Right cardiac atrium (tissue), 5 donors: ENCODE results near the gene MEX3A. TPM values are rescaled to one million over a fixed set of nuclear protein-coding genes. Genes with fewer than 3 reads are reported as not detected.

Source experiments
- ATAC-seq, 2 donors: fragments of 200-7000 bp; cut with Tn5 transposase; one replicate each; pipeline versions ENCODE4 v1.8.0 to v1.9.1; 2020; ENCODE audit warnings: moderate library complexity in 2 of 2, mild to moderate bottlenecking in 1 of 2
- DNase-seq, 3 donors: peaks; one replicate each; pipeline ENCODE4 v3.0.0-alpha.2; 2020
- H3K27ac ChIP-seq: one replicate; pipeline ENCODE4 v1.5.1; 2013; ENCODE audit warnings: mild to moderate bottlenecking, low read length, control low read depth, moderate library complexity
- H3K27me3 ChIP-seq: one replicate; pipeline ENCODE4 v1.6.1; 2013; ENCODE audit not compliant: control insufficient read depth, insufficient read depth
- H3K4me1 ChIP-seq: one replicate; pipeline ENCODE4 v1.6.1; 2013; ENCODE audit warnings: low read length; ENCODE audit not compliant: control insufficient read depth, insufficient read depth
- H3K4me3 ChIP-seq: one replicate; pipeline ENCODE4 v1.5.1; 2013; ENCODE audit warnings: low read length, control low read depth
- H3K9me3 ChIP-seq: one replicate; pipeline ENCODE4 v1.6.1; 2013; ENCODE audit warnings: low read length; ENCODE audit not compliant: control insufficient read depth
- WGBS: extraction: QIAGEN DNeasy Blood & Tissue Kit; methylation state at CpG from one replicate; pipeline ENCODE4 v1.1.7; 2013; 5-methylcytosine and 5-hydroxymethylcytosine counted together
- intact Hi-C, 4 donors: fragments of 100-400 bp; cut with DNase I; formaldehyde crosslinking; loops; one replicate each; pipeline versions ENCODE4 v1.11.0 to v1.14.0; 2022 to 2023
- polyA plus RNA-seq: library from polyadenylated mRNA; stranded (reverse); fragments of 200-250 nt; gene quantifications from one replicate; pipeline ENCODE4 v1.2.3, GENCODE V29; 2013
- total RNA-seq, 4 donors: library from RNA; stranded (reverse); fragmentation: NEBNext Ultra II Directional; extraction: Animal tissue kit (Norgen Biotek cat#: 25700); gene quantifications; one replicate each; pipeline ENCODE4 v1.2.1, GENCODE V29; 2021
- donor health status: healthy with polysubstance abuse.
- donor health status: DM: no; HTN: yes; CAD: no.
- donor health status: DM: no; HTN: no; CAD: no.
- donor health status: DM: no; HTN: yes; CAD: no; lungs with severe emphysema.
- donor health status: DM: yes; HTN: yes; CAD: no.

Gene MEX3A
- total and polyA plus RNA-seq, 5 donors: 0.17 to 0.33 (median 0.20) TPM

- ATAC-seq: no peak
- WGBS: 85% methylated on average over 6 of the region's 6 CpGs
- H3K4me3 ChIP-seq: no peak overlapping the region
These were observed 26.5 kb upstream of the MEX3A start for GRCh38 chr1:156108664-156109241.

GRCh38 chr1:156108057-156108456 lies 25.8 kb upstream of the MEX3A start:
- no peaks in the 10 kb centered on the region for H3K9me3 ChIP-seq
- ATAC-seq: no peak
- 92% methylated on average over 3 of the region's 3 CpGs for WGBS
- intact Hi-C loops: no loop called here
- no peaks in the 10 kb centered on the region for H3K27me3 ChIP-seq
- no peak overlapping the region for H3K27ac ChIP-seq
- peaks cover 31% of the 10 kb centered on the region for H3K4me1 ChIP-seq
- DNase-seq: no peak
- no peak overlapping the region for H3K4me3 ChIP-seq

More at GRCh38 chr1:156108664-156109241, 26.5 kb upstream of the MEX3A start:
- Histone ChIP-seq H3K9me3 (no peaks in the 10 kb centered on the region), H3K4me1 (peaks cover 24% of the 10 kb centered on the region), H3K27me3 (no peaks in the 10 kb centered on the region), H3K27ac (no peak overlapping the region)
- intact Hi-C loops: no loop called here
- no peak for DNase-seq

GRCh38 chr1:156106624-156107488 lies 24.6 kb upstream of the MEX3A start:
- Histone ChIP-seq H3K4me3 (peak overlapping the region; percentile 22), H3K27ac (peak overlapping the region; percentile 98), H3K4me1 (peaks cover 39% of the 10 kb centered on the region), H3K27me3 (no peaks in the 10 kb centered on the region), H3K9me3 (no peaks in the 10 kb centered on the region)
- 32% methylated on average over 14 of the region's 14 CpGs for WGBS
- peak in 1 of 2 donors; percentile 4 for ATAC-seq
- intact Hi-C loops: no loop called here
- peak; percentile 49 to 62 (median 52) for DNase-seq

GRCh38 chr1:156104861-156105832 lies 22.9 kb upstream of the MEX3A start:
- peak; percentile 11 to 38 for ATAC-seq

GRCh38 chr1:156104065-156104810 lies 22.0 kb upstream of the MEX3A start:
- no peaks in the 10 kb centered on the region for H3K9me3 ChIP-seq
- DNase-seq (peak; percentile 89 to 92 (median 92)), ATAC-seq (peak; percentile 80 to 81)
- H3K27ac ChIP-seq: peak overlapping the region; percentile 94
- no peaks in the 10 kb centered on the region for H3K27me3 ChIP-seq
- 26% methylated on average over 15 of the region's 15 CpGs for WGBS
- intact Hi-C loops: no loop called here
- no peak overlapping the region for H3K4me3 ChIP-seq
- H3K4me1 ChIP-seq: peaks cover 44% of the 10 kb centered on the region

More at GRCh38 chr1:156104861-156105832, 22.9 kb upstream of the MEX3A start:
- Histone ChIP-seq H3K9me3 (no peaks in the 10 kb centered on the region), H3K27ac (peak overlapping the region; percentile 94), H3K4me1 (peaks cover 46% of the 10 kb centered on the region), H3K27me3 (no peaks in the 10 kb centered on the region), H3K4me3 (no peak overlapping the region)
- 40% methylated on average over 11 of the region's 11 CpGs for WGBS
- DNase-seq: peak; percentile 65 to 80 (median 79)
- intact Hi-C loops: no loop called here

GRCh38 chr1:156103521-156103947 lies 21.3 kb upstream of the MEX3A start:
- Histone ChIP-seq H3K4me3 (no peak overlapping the region), H3K27me3 (no peaks in the 10 kb centered on the region), H3K4me1 (peaks cover 44% of the 10 kb centered on the region), H3K9me3 (no peaks in the 10 kb centered on the region), H3K27ac (peak overlapping the region; percentile 94)
- intact Hi-C loops: no loop called here
- WGBS: 37% methylated on average over 9 of the region's 9 CpGs
- ATAC-seq: peak; percentile 3 to 23
- peak; percentile 76 to 83 (median 79) for DNase-seq

- WGBS: 44% methylated on average over 16 of the region's 16 CpGs
- Histone ChIP-seq H3K27me3 (no peaks in the 10 kb centered on the region), H3K4me1 (peaks cover 44% of the 10 kb centered on the region), H3K9me3 (no peaks in the 10 kb centered on the region), H3K27ac (peak overlapping the region; percentile 94), H3K4me3 (no peak overlapping the region)
- intact Hi-C loops: no loop called here
- DNase-seq (peak; percentile 60 to 80 (median 71)), ATAC-seq (no peak)
These were observed 20.6 kb upstream of the MEX3A start for GRCh38 chr1:156102633-156103511.

GRCh38 chr1:156101880-156102279 lies 19.6 kb upstream of the MEX3A start:
- ATAC-seq (no peak), DNase-seq (peak in 1 of 3 donors; percentile 78)
- peaks cover 41% of the 10 kb centered on the region for H3K4me1 ChIP-seq

GRCh38 chr1:156100205-156100995 lies 18.1 kb upstream of the MEX3A start:
- no peaks in the 10 kb centered on the region for H3K27me3 ChIP-seq
- ATAC-seq (no peak), DNase-seq (peak in 2 of 3 donors; percentile 64 to 76)
- H3K27ac ChIP-seq: no peak overlapping the region
- 64% methylated on average over 4 of the region's 4 CpGs for WGBS
- H3K4me3 ChIP-seq: no peak overlapping the region
- no peaks in the 10 kb centered on the region for H3K9me3 ChIP-seq
- peaks cover 40% of the 10 kb centered on the region for H3K4me1 ChIP-seq
- intact Hi-C loops: no loop called here

More at GRCh38 chr1:156101880-156102279, 19.6 kb upstream of the MEX3A start:
- H3K4me3 ChIP-seq: no peak overlapping the region
- H3K27ac ChIP-seq: no peak overlapping the region
- no peaks in the 10 kb centered on the region for H3K27me3 ChIP-seq
- 60% methylated on average over 6 of the region's 6 CpGs for WGBS
- H3K9me3 ChIP-seq: no peaks in the 10 kb centered on the region
- intact Hi-C loops: no loop called here
